ENCODE results near the gene PAGE4. TPM values are rescaled to one million over a fixed set of nuclear protein-coding genes. Genes with fewer than 3 reads are reported as not detected.

Gene PAGE4
- total RNA-seq, 4 donors from 2014 or later: 1.5 to 77.2 TPM; not detected in 2

DNA sequence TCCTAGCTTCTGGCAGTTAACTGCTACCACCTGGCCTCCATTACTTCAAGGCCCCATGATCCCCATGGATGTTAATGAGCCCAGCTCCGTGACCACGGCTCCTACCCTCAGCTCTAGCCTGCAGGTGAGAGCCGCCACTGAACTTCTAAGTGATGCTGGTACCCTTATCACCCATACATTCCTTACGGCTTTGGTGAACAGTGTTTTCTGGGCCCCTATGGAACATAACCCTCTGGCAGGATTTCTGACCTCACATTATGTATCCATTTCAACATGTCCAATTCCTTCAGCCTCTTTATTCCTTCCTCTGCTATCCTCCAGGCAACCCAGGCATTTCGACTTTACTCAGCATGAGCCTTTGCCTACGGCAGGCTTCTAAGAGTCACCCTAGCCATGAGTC, 24.6 kb downstream of the PAGE4 start:
- no peaks in the 10 kb centered on the region for H3K9me3 ChIP-seq
- H3K36me3 ChIP-seq: no peaks in the 10 kb centered on the region
- H3K4me1 ChIP-seq: no peaks in the 10 kb centered on the region
- intact Hi-C loops (cut with DNase I; ENCODE audit: low total_unique reads): no loop called here
- no peak overlapping the region for H3K27ac ChIP-seq
- TF ChIP-seq POLR2A (IDR thresholded peaks at IDR 0.05) (no peak), CTCF (IDR thresholded peaks at IDR 0.05) (no peak)
- no peaks in the 10 kb centered on the region for H3K27me3 ChIP-seq
- no peak overlapping the region for H3K4me3 ChIP-seq
- no peak for DNase-seq

- H3K4me1 ChIP-seq: no peaks in the 10 kb centered on the region
- H3K36me3 ChIP-seq: no peaks in the 10 kb centered on the region
- no peaks in the 10 kb centered on the region for H3K27me3 ChIP-seq
- H3K27ac ChIP-seq: no peak overlapping the region
- H3K9me3 ChIP-seq: no peaks in the 10 kb centered on the region
- intact Hi-C loops (cut with DNase I; ENCODE audit: low total_unique reads): no loop called here
- no peak for DNase-seq
- no peak overlapping the region for H3K4me3 ChIP-seq
- TF ChIP-seq POLR2A (IDR thresholded peaks at IDR 0.05): no peak
- no peak for TF ChIP-seq CTCF (IDR thresholded peaks at IDR 0.05)
These were observed 27.7 kb downstream of the PAGE4 start for GRCh38 chrX:49856819-49857218.

DNA sequence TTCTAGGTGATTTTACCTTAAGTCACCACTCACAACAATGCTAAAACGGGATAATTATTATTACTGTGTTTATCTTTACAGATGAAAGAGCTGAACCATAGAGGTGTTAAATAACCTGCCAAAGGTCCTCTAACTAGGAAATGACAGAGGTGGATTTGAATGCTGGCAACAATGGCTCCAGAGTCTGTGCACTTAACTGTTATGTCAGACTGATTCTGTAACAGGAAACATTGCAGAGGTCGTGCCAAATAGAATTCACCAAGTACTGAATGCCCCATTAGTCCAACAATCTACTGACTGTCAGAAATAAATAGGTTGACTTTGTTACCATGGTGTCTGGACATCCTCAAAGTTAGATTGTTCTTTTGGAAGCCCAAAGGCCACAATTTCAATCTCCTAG, 29.2 kb downstream of the PAGE4 start:
- intact Hi-C loops (cut with DNase I; ENCODE audit: low total_unique reads): no loop called here
- TF ChIP-seq POLR2A (IDR thresholded peaks at IDR 0.05) (no peak), CTCF (IDR thresholded peaks at IDR 0.05) (no peak)

GRCh38 chrX:49859491-49859890, 30.4 kb downstream of the PAGE4 start:
- intact Hi-C loops (cut with DNase I; ENCODE audit: low total_unique reads): no loop called here
- Histone ChIP-seq H3K27me3 (no peaks in the 10 kb centered on the region), H3K4me1 (no peaks in the 10 kb centered on the region), H3K36me3 (no peaks in the 10 kb centered on the region), H3K4me3 (no peak overlapping the region), H3K27ac (no peak overlapping the region), H3K9me3 (no peaks in the 10 kb centered on the region)
- no peak for DNase-seq
- no peak for TF ChIP-seq CTCF (IDR thresholded peaks at IDR 0.05)
- no peak for TF ChIP-seq POLR2A (IDR thresholded peaks at IDR 0.05)

More for the DNA sequence above, 29.2 kb downstream of the PAGE4 start:
- no peaks in the 10 kb centered on the region for H3K36me3 ChIP-seq
- no peaks in the 10 kb centered on the region for H3K9me3 ChIP-seq
- H3K4me3 ChIP-seq: no peak overlapping the region
- H3K4me1 ChIP-seq: no peaks in the 10 kb centered on the region
- DNase-seq: no peak
- H3K27ac ChIP-seq: no peak overlapping the region
- H3K27me3 ChIP-seq: no peaks in the 10 kb centered on the region

- Histone ChIP-seq H3K9me3 (no peaks in the 10 kb centered on the region), H3K27ac (no peak overlapping the region), H3K4me3 (no peak overlapping the region), H3K4me1 (no peaks in the 10 kb centered on the region), H3K27me3 (no peaks in the 10 kb centered on the region), H3K36me3 (no peaks in the 10 kb centered on the region)
- no peak for DNase-seq
- intact Hi-C loops (cut with DNase I; ENCODE audit: low total_unique reads): no loop called here
- TF ChIP-seq POLR2A (IDR thresholded peaks at IDR 0.05) (no peak), CTCF (IDR thresholded peaks at IDR 0.05) (no peak)
These were observed 31.9 kb downstream of the PAGE4 start for GRCh38 chrX:49860867-49861535.
